ENCODE data around the gene EDEM3. TPM values are rescaled to one million over a fixed set of nuclear protein-coding genes. Genes with fewer than 3 reads are reported as not detected.

Gene EDEM3
- total and polyA plus RNA-seq, 2 experiments from 2014 or later = 20.8 to 41.4 TPM

DNA sequence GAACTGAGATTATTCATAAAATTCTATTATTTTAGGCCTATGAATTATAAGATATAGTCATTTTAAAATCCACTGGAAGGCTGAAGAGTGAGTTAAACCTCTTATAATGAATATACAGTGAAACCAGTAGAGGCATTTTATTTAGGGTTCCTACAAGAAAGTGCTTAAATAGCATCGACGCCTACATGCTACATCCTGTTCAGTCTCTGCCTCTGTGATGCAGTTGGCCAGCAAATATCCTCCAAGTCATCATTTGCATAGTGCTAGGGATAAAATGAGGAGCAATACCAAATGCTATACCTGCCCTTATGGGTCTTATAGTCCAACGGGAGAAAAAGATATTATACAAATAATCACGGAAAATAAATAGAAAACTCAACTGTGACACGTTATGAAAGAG, 59.6 kb downstream of the EDEM3 start:
- no peaks in the 10 kb centered on the region for H3K9me2 ChIP-seq (ENCODE audit: insufficient read depth)
- H2AFZ ChIP-seq = no peak overlapping the region
- H3K4me3 ChIP-seq = no peak overlapping the region
- no peaks in the 10 kb centered on the region for H3K79me2 ChIP-seq (ENCODE audit: insufficient read depth)
- peaks cover 37% of the 10 kb centered on the region; the same call in 1 of the 2 replicates for H3K36me3 ChIP-seq (ENCODE audit: low read depth)
- no peak overlapping the region for H3K4me2 ChIP-seq (ENCODE audit: unreplicated experiment)
- H3K27me3 ChIP-seq (replicated peaks; ENCODE audit: insufficient read depth) = no peaks in the 10 kb centered on the region
- DNase-seq = peak; percentile 27
- WGBS, 2 experiments (ENCODE audit: low coverage in 1 of 2, low lambda C conversion rate in 2 of 2, missing lambda C conversion rate in 2 of 2) = 96 to 97% methylated on average over 5 of the region's 5 CpGs
- TF ChIP-seq EZH2phosphoT487 (IDR thresholded peaks at IDR 0.05; ENCODE audit: insufficient read depth, low read depth) (no peak), EZH2 (IDR thresholded peaks at IDR 0.05; ENCODE audit: insufficient read depth, poor library complexity, severe bottlenecking) (no peak)
- no peak overlapping the region for H3K9ac ChIP-seq
- H3K27ac ChIP-seq = peak overlapping the region; percentile 22; the same call in 1 of the 2 replicates
- no peaks in the 10 kb centered on the region for H3K9me3 ChIP-seq (ENCODE audit: low read depth)
- peaks cover 22% of the 10 kb centered on the region for H3F3A ChIP-seq (ENCODE audit: insufficient read depth)
- no peaks in the 10 kb centered on the region for H4K20me1 ChIP-seq (ENCODE audit: insufficient read depth)
- in situ Hi-C loops (cut with MboI) = no loop called here
- H3K4me1 ChIP-seq (ENCODE audit: insufficient read depth) = peaks cover 24% of the 10 kb centered on the region

DNA sequence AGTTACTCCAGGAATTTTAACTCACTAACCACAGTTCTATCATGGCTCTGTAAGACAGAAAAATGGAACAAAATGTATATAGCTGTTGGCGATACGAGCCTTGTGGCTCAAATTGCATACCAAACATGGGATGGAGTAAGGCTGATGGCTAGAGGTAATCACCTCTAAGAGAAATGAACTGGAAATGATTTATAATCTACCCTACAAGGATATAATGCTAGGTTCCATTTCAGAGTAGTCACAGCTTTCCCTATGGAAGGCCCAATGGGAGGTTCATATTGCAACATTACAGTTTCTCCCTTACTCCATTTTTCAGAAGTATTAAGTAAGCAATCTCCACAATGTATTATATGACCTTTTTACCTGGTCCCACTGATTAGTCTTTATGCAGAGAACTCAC, 61.6 kb downstream of the EDEM3 start:
- Histone ChIP-seq H3K27ac (no peak overlapping the region), H3K9ac (no peak overlapping the region)
- in situ Hi-C loops (cut with MboI) = no loop called here

DNA sequence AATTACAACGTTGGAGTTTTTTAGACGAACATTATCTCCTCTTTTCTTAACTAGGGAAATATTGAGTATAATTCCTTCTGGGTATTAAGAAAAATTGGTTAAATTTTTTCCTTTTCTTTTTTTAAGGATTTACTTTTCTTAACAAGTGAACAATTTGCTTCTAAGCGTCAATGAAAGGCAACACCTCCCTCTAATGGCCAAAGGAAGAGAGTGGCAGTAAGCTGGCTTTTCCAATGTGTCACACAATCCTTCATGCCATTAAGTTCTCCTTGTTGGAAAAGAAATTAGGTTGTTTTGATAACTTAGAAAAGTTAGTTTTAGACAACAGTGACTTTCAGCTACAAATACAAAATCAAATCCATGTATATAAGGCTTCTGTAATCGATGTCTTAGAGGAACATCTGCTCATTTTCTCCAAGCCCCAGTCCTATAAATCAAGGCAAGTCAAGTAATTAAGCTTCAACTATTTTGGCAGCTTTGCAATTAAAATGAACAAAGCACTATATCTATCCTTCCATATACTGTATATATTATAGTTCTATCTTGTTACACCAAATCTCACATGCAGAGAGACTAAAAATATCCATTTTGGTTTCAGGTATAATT, 62.8 kb downstream of the EDEM3 start:
- 5 to 6% methylated on average over 4 of the region's 4 CpGs for WGBS, 2 experiments (ENCODE audit: low coverage in 1 of 2, low lambda C conversion rate in 2 of 2, missing lambda C conversion rate in 2 of 2)
- no peak overlapping the region for H3K27ac ChIP-seq
- H3K4me3 ChIP-seq = no peak overlapping the region
- TF ChIP-seq EZH2phosphoT487 (IDR thresholded peaks at IDR 0.05; ENCODE audit: insufficient read depth, low read depth) (no peak), EZH2 (IDR thresholded peaks at IDR 0.05; ENCODE audit: insufficient read depth, poor library complexity, severe bottlenecking) (no peak)
- 0 out of 2 replicates have a peak overlapping the region, but pooled peaks have one; percentile 9 for H3K9ac ChIP-seq
- H3K36me3 ChIP-seq (ENCODE audit: low read depth) = peaks cover 32% of the 10 kb centered on the region; the same call in 1 of the 2 replicates
- H3K9me3 ChIP-seq (ENCODE audit: low read depth) = no peaks in the 10 kb centered on the region
- no peaks in the 10 kb centered on the region for H3K79me2 ChIP-seq (ENCODE audit: insufficient read depth)
- H4K20me1 ChIP-seq (ENCODE audit: insufficient read depth) = no peaks in the 10 kb centered on the region
- peaks cover 24% of the 10 kb centered on the region for H3K4me1 ChIP-seq (ENCODE audit: insufficient read depth)
- no peak overlapping the region for H2AFZ ChIP-seq
- no peaks in the 10 kb centered on the region for H3K27me3 ChIP-seq (replicated peaks; ENCODE audit: insufficient read depth)
- peaks cover 26% of the 10 kb centered on the region for H3F3A ChIP-seq (ENCODE audit: insufficient read depth)
- no peaks in the 10 kb centered on the region for H3K9me2 ChIP-seq (ENCODE audit: insufficient read depth)
- in situ Hi-C loops (cut with MboI) = no loop called here
- peak; percentile 72 for DNase-seq
- H3K4me2 ChIP-seq (ENCODE audit: unreplicated experiment) = no peak overlapping the region

More for the DNA sequence above, 61.6 kb downstream of the EDEM3 start:
- Histone ChIP-seq H3K9me2 (ENCODE audit: insufficient read depth) (no peaks in the 10 kb centered on the region), H3K36me3 (ENCODE audit: low read depth) (peaks cover 40% of the 10 kb centered on the region; the same call in 1 of the 2 replicates), H4K20me1 (ENCODE audit: insufficient read depth) (no peaks in the 10 kb centered on the region), H3K9me3 (ENCODE audit: low read depth) (no peaks in the 10 kb centered on the region), H3K4me2 (ENCODE audit: unreplicated experiment) (no peak overlapping the region), H3K4me3 (no peak overlapping the region), H3F3A (ENCODE audit: insufficient read depth) (peaks cover 22% of the 10 kb centered on the region), H3K4me1 (ENCODE audit: insufficient read depth) (peaks cover 24% of the 10 kb centered on the region), H2AFZ (no peak overlapping the region), H3K79me2 (ENCODE audit: insufficient read depth) (no peaks in the 10 kb centered on the region), H3K27me3 (replicated peaks; ENCODE audit: insufficient read depth) (no peaks in the 10 kb centered on the region)
- TF ChIP-seq EZH2 (IDR thresholded peaks at IDR 0.05; ENCODE audit: insufficient read depth, poor library complexity, severe bottlenecking) = no peak
- no peak for TF ChIP-seq EZH2phosphoT487 (IDR thresholded peaks at IDR 0.05; ENCODE audit: insufficient read depth, low read depth)
- DNase-seq = no peak
- WGBS, 2 experiments (ENCODE audit: low coverage in 1 of 2, low lambda C conversion rate in 2 of 2, missing lambda C conversion rate in 2 of 2) = 93 to 96% methylated on average over 2 of the region's 2 CpGs

DNA sequence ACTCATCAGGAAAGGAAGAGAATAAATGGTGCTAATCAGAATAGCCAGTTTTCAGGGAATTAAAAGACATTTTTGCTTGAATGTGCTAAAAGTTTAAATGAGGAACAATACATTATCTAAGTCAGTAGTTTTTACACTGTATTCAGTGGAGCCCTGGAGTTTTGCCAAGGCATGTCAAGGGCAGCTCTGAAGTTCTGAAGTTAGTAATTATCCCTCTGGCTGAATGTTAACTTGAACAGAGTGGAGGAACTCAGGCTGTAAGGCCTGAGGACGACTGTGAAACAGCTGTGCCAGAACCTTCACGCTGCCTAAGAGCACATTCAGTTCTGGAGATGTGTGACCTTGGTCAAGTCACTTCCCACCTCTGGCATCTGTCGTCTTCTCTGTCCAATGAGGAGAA, 68.1 kb downstream of the EDEM3 start:
- H3K79me2 ChIP-seq (ENCODE audit: insufficient read depth) = no peaks in the 10 kb centered on the region
- peaks cover 4% of the 10 kb centered on the region; the same call in 1 of the 2 replicates for H3F3A ChIP-seq (ENCODE audit: insufficient read depth)
- H2AFZ ChIP-seq = no peak overlapping the region
- no peak for TF ChIP-seq EZH2 (IDR thresholded peaks at IDR 0.05; ENCODE audit: insufficient read depth, poor library complexity, severe bottlenecking)
- no peak for TF ChIP-seq EZH2phosphoT487 (IDR thresholded peaks at IDR 0.05; ENCODE audit: insufficient read depth, low read depth)
- no peaks in the 10 kb centered on the region for H3K27me3 ChIP-seq (replicated peaks; ENCODE audit: insufficient read depth)
- no peaks in the 10 kb centered on the region for H4K20me1 ChIP-seq (ENCODE audit: insufficient read depth)
- no peak overlapping the region for H3K27ac ChIP-seq
- no peak overlapping the region for H3K4me2 ChIP-seq (ENCODE audit: unreplicated experiment)
- H3K9me3 ChIP-seq (ENCODE audit: low read depth) = no peaks in the 10 kb centered on the region
- H3K36me3 ChIP-seq (ENCODE audit: low read depth) = peaks cover 14% of the 10 kb centered on the region; the same call in 1 of the 2 replicates
- H3K9me2 ChIP-seq (ENCODE audit: insufficient read depth) = no peaks in the 10 kb centered on the region
- 71 to 75% methylated on average over 3 of the region's 3 CpGs for WGBS, 2 experiments (ENCODE audit: low coverage in 1 of 2, low lambda C conversion rate in 2 of 2, missing lambda C conversion rate in 2 of 2)
- no peak overlapping the region for H3K4me3 ChIP-seq
- in situ Hi-C loops (cut with MboI) = no loop called here
- no peak for DNase-seq
- H3K4me1 ChIP-seq (ENCODE audit: insufficient read depth) = peaks cover 4% of the 10 kb centered on the region
- no peak overlapping the region for H3K9ac ChIP-seq
